Left ventricle myocardium inferior (tissue), 1 donor: ENCODE measurements around the gene C5. TPM values are rescaled to one million over a fixed set of nuclear protein-coding genes. Genes with fewer than 3 reads are reported as not detected.

Source experiments
- DNase-seq: peaks from one replicate; pipeline ENCODE4 v3.0.0-alpha.2; 2020
- H3K27ac ChIP-seq: fragments of 200-600 bp; replicated peaks from 2 replicates; pipeline ENCODE4 v1.8.0; 2021
- H3K27me3 ChIP-seq: fragments of 200-600 bp; 2 replicates; pipeline ENCODE4 v1.8.0; 2021; ENCODE audit warnings: low read depth
- H3K36me3 ChIP-seq: fragments of 200-600 bp; 2 replicates; pipeline ENCODE4 v1.8.0; 2021
- H3K4me1 ChIP-seq: fragments of 200-600 bp; 2 replicates; pipeline ENCODE4 v1.8.0; 2021
- H3K4me3 ChIP-seq: fragments of 200-600 bp; 2 replicates; pipeline ENCODE4 v1.8.0; 2021; ENCODE audit warnings: mild to moderate bottlenecking, moderate library complexity
- H3K9me3 ChIP-seq: fragments of 200-600 bp; replicated peaks from 2 replicates; pipeline ENCODE4 v1.8.0; 2021
- intact Hi-C: fragments of 100-400 bp; cut with micrococcal nuclease; formaldehyde crosslinking; loops from one replicate; pipeline ENCODE4 v1.11.0; 2022
- total RNA-seq: library from RNA; stranded (reverse); fragmentation: NEBNext Ultra II Directional; extraction: Animal tissue kit (Norgen Biotek cat#: 25700); gene quantifications from one replicate; pipeline ENCODE4 v1.2.1, GENCODE V29; 2021
- TF ChIP-seq, protein P1 (sequence below): fragments of 200-600 bp; IDR thresholded peaks from 2 replicates; pipeline ENCODE4 v1.8.0; 2021; ENCODE audit warnings: antibody characterized with exemption, mild to moderate bottlenecking, borderline replicate concordance
- donor health status: DM: no; HTN: yes; CAD: no; lungs with severe emphysema.

Gene C5
- total RNA-seq, 1 donor from 2014 or later, result 0.63 TPM

DNA sequence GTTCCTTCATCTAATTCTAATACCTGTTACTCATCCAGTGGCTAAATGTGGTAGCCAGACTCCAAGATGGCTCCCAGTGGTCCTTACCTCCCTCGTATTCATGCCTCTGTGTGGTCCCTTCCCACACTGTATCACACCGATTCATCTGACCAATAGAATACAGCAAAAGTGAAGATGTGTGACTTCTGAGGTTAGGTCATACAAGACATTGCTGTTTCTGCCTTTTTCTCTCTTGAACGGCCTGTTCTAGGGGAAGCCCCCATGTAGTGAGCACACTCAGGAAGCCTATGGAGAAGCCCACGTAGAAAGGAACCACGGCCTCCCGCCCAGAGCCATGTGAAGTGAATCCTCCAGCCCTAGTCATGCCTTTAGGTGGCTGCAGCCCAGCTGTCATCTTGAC lies 9.4 kb upstream of the C5 start:
- no peaks in the 10 kb centered on the region for H3K27me3 ChIP-seq
- peaks cover 3% of the 10 kb centered on the region for H3K36me3 ChIP-seq
- intact Hi-C loops, result no loop called here
- TF ChIP-seq, protein P1, sequence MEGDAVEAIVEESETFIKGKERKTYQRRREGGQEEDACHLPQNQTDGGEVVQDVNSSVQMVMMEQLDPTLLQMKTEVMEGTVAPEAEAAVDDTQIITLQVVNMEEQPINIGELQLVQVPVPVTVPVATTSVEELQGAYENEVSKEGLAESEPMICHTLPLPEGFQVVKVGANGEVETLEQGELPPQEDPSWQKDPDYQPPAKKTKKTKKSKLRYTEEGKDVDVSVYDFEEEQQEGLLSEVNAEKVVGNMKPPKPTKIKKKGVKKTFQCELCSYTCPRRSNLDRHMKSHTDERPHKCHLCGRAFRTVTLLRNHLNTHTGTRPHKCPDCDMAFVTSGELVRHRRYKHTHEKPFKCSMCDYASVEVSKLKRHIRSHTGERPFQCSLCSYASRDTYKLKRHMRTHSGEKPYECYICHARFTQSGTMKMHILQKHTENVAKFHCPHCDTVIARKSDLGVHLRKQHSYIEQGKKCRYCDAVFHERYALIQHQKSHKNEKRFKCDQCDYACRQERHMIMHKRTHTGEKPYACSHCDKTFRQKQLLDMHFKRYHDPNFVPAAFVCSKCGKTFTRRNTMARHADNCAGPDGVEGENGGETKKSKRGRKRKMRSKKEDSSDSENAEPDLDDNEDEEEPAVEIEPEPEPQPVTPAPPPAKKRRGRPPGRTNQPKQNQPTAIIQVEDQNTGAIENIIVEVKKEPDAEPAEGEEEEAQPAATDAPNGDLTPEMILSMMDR, result no peak
- no peaks in the 10 kb centered on the region for H3K4me1 ChIP-seq
- no peak overlapping the region for H3K27ac ChIP-seq
- DNase-seq, result no peak
- peaks cover 14% of the 10 kb centered on the region for H3K9me3 ChIP-seq
- no peak overlapping the region for H3K4me3 ChIP-seq

DNA sequence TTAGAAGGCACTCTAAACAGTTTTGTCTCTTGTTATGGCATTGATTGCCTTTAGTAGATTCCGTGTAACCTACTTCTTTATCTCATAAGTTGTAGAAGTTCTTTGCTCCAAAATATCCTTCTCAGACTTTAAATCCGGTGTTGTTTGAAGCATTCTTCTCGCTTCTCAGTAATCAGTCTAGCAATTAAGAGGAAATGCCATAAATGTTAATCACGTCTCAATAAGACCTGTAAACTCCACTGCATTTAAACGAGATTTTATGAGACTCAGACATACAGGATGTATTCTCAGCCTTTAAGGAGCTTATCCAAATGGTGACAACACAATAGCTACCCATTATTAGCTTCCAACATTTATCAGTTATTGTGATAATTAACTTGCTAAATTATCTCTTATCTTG lies 7.7 kb upstream of the C5 start:
- no peak overlapping the region for H3K27ac ChIP-seq
- H3K36me3 ChIP-seq, result peaks cover 3% of the 10 kb centered on the region
- H3K4me1 ChIP-seq, result no peaks in the 10 kb centered on the region
- H3K4me3 ChIP-seq, result no peak overlapping the region
- TF ChIP-seq, protein P1, result no peak
- H3K27me3 ChIP-seq, result no peaks in the 10 kb centered on the region
- DNase-seq, result no peak
- H3K9me3 ChIP-seq, result peaks cover 14% of the 10 kb centered on the region
- intact Hi-C loops, result no loop called here

DNA sequence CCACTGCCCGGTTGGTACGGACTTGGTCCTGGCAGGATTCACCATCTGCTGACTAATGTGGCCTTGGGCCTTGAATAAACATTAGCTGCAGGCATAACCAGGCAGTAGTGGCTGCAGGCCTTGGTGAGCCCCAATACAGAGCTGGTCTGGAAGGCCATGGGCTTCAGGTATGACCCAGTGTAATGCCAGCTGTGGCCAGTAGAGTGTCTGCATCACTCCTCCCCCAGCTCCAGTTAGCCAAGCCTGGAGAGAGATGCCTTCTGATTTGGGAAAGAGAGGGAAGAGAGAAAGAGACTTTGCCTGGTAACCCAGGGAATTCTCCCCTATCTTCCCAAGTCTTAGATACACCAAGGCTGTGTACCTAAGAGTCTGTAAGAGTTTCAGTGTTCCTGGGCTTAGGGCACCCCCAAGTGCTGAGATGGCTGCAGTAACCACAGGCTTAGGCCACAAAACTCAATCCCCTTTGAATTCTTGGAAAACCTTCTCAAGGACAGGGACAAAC lies 5.6 kb upstream of the C5 start:
- no peaks in the 10 kb centered on the region for H3K4me1 ChIP-seq
- no peak overlapping the region for H3K27ac ChIP-seq
- peaks cover 3% of the 10 kb centered on the region for H3K36me3 ChIP-seq
- intact Hi-C loops, result no loop called here
- H3K9me3 ChIP-seq, result peaks cover 14% of the 10 kb centered on the region
- TF ChIP-seq, protein P1, result no peak
- DNase-seq, result no peak
- no peaks in the 10 kb centered on the region for H3K27me3 ChIP-seq
- no peak overlapping the region for H3K4me3 ChIP-seq

DNA sequence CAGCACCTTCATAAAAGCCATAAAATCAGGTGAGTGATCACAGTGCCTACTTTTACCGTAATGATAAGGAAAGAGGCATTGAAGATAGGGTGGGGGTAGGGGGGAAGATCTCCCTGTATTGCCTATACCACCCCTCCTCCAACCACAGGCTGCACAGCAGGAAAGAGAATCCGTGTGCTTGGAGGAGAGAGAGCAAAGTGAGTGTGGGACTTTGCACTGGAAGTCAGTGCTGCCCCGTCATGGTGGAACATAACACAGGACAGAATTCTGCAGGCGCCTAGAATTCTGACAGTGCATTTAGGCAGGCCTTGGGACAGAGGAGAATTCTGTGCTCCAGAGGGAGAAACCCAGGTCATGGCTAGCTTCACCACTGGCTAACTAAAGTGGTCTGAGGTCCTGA lies 3.5 kb upstream of the C5 start:
- no peak for DNase-seq
- peaks cover 14% of the 10 kb centered on the region for H3K9me3 ChIP-seq
- TF ChIP-seq, protein P1, result no peak
- no peaks in the 10 kb centered on the region for H3K27me3 ChIP-seq
- no peaks in the 10 kb centered on the region for H3K4me1 ChIP-seq
- intact Hi-C loops, result no loop called here
- H3K4me3 ChIP-seq, result no peak overlapping the region
- no peak overlapping the region for H3K27ac ChIP-seq
- H3K36me3 ChIP-seq, result peaks cover 3% of the 10 kb centered on the region

DNA sequence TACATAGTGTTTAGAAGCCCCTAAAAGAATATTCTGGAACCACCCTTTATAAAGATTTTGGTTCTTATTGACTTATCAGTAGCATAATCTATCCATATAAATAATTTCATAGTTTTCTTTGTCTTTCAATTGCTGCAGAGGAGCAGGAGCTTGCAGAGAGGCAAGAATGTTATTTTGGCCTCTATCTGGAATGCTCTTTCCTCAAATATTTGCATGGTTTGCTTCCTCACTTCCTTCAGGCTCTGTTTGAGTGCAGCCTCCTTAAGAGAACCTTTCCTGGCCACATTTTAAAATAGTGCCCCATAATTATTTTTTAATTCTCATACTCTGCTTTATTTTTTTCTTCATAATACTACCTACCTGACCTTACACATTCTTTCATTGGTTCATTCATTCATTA lies 1.5 kb downstream of the C5 start:
- no peak for DNase-seq

More for the DNA sequence above, 1.5 kb downstream of the C5 start:
- no peaks in the 10 kb centered on the region for H3K36me3 ChIP-seq
- TF ChIP-seq, protein P1, result no peak
- intact Hi-C loops, result no loop called here
- no peaks in the 10 kb centered on the region for H3K4me1 ChIP-seq
- no peaks in the 10 kb centered on the region for H3K27me3 ChIP-seq
- H3K4me3 ChIP-seq, result no peak overlapping the region
- no peaks in the 10 kb centered on the region for H3K9me3 ChIP-seq
- H3K27ac ChIP-seq, result no peak overlapping the region
